ENCODE results near the gene NDUFA7. TPM values are rescaled to one million over a fixed set of nuclear protein-coding genes. Genes with fewer than 3 reads are reported as not detected.

The NDUFA7 gene
- total RNA-seq, 4 donors from 2014 or later = 23.8 to 40.6 (median 32.8) TPM

- H3K9me3 ChIP-seq = no peaks in the 10 kb centered on the region
- peaks cover 0 to 73% (median 22%) of the 10 kb centered on the region in 3 donors for H3K36me3 ChIP-seq
- H3K4me3 ChIP-seq = no peak overlapping the region
- intact Hi-C loops (cut with DNase I) = no loop called here
- no peak for DNase-seq
- H3K27me3 ChIP-seq = no peaks in the 10 kb centered on the region
- WGBS, 2 donors = 53 to 59% methylated on average over 5 to 9 of the region's 16 CpGs
- TF ChIP-seq POLR2A (IDR thresholded peaks at IDR 0.05) (no peak), CTCF (IDR thresholded peaks at IDR 0.05) (no peak)
- peaks cover 19 to 47% (median 26%) of the 10 kb centered on the region in 3 donors for H3K4me1 ChIP-seq
- H3K27ac ChIP-seq = peak overlapping the region in 3 of 4 donors; percentile 12 to 76 (median 63)
Observed at GRCh38 chr19:8311461-8312260, 9.5 kb downstream of the NDUFA7 start.

GRCh38 chr19:8310342-8311055 lies 10.7 kb downstream of the NDUFA7 start:
- intact Hi-C loops (cut with DNase I) = no loop called here
- no peak overlapping the region for H3K4me3 ChIP-seq
- DNase-seq = no peak
- no peaks in the 10 kb centered on the region for H3K27me3 ChIP-seq
- peaks cover 22 to 54% (median 26%) of the 10 kb centered on the region in 3 donors for H3K4me1 ChIP-seq
- no peaks in the 10 kb centered on the region for H3K9me3 ChIP-seq
- peak overlapping the region in 1 of 4 donors; percentile 63 for H3K27ac ChIP-seq
- no peak for TF ChIP-seq CTCF (IDR thresholded peaks at IDR 0.05)
- TF ChIP-seq POLR2A (IDR thresholded peaks at IDR 0.05) = no peak
- 92 to 98% methylated on average over 16 to 17 of the region's 17 CpGs for WGBS, 2 donors
- H3K36me3 ChIP-seq = peaks cover 0 to 63% (median 21%) of the 10 kb centered on the region in 3 donors

GRCh38 chr19:8308891-8309291 lies 12.3 kb downstream of the NDUFA7 start:
- intact Hi-C loops (cut with DNase I) = no loop called here

GRCh38 chr19:8307965-8308866 lies 13.0 kb downstream of the NDUFA7 start, which contains the start of gene CD320:
TSS of gene CD320 (minus strand) at chr19:8308358. CDS start at chr19:8308290, 68 bp downstream.
- 0% methylated on average over 10 of the region's 63 CpGs for WGBS, 2 donors
- intact Hi-C loops (cut with DNase I) = no loop called here
- Histone ChIP-seq H3K27ac (peak within 1 kb of the TSS; percentile 46 to 83 (median 79)), H3K9me3 (no peaks in the 10 kb centered on the region), H3K4me3 (peak within 1 kb of the TSS; percentile 48 to 80 (median 54)), H3K27me3 (no peaks in the 10 kb centered on the region), H3K4me1 (peaks cover 22 to 54% (median 26%) of the 10 kb centered on the region in 3 donors), H3K36me3 (peaks cover 0 to 48% (median 5%) of the 10 kb centered on the region in 3 donors)
- TF ChIP-seq CTCF (IDR thresholded peaks at IDR 0.05) = no peak
- TF ChIP-seq POLR2A (IDR thresholded peaks at IDR 0.05) = peak in 2 of 4 donors; percentile 29 to 33
- no peak for DNase-seq

More at GRCh38 chr19:8308891-8309291, 12.3 kb downstream of the NDUFA7 start:
- peaks cover 22 to 54% (median 26%) of the 10 kb centered on the region in 3 donors for H3K4me1 ChIP-seq
- no peaks in the 10 kb centered on the region for H3K9me3 ChIP-seq
- H3K4me3 ChIP-seq = peak overlapping the region; percentile 48 to 80 (median 54)
- 52 to 69% methylated on average over 17 of the region's 17 CpGs for WGBS, 2 donors
- DNase-seq = no peak
- peak overlapping the region in 2 of 4 donors; percentile 46 to 82 for H3K27ac ChIP-seq
- no peaks in the 10 kb centered on the region for H3K27me3 ChIP-seq
- TF ChIP-seq CTCF (IDR thresholded peaks at IDR 0.05) (no peak), POLR2A (IDR thresholded peaks at IDR 0.05) (no peak)
- H3K36me3 ChIP-seq = peaks cover 0 to 48% (median 6%) of the 10 kb centered on the region in 3 donors

Data from esophagus squamous epithelium (tissue), 5 donors.